Stimulated activated CD4-positive, alpha-beta T cell treated with anti-CD3 and anti-CD28 coated beads, Interleukin-4, amount 100 ng/mL, for 4 hours (primary cell): Measurements from ENCODE around the gene KIF22.
A peak's percentile ranks its signal among the peaks of the same experiment; 100 is the strongest.

Experiments used
- DNase-seq, 2 experiments: peaks; one replicate each; pipeline ENCODE4 v3.0.0-alpha.2; 2020

The KIF22 gene

GRCh38 chr16:29804455-29805231, 14.1 kb downstream of the KIF22 start:
- DNase-seq = no peak

DNA sequence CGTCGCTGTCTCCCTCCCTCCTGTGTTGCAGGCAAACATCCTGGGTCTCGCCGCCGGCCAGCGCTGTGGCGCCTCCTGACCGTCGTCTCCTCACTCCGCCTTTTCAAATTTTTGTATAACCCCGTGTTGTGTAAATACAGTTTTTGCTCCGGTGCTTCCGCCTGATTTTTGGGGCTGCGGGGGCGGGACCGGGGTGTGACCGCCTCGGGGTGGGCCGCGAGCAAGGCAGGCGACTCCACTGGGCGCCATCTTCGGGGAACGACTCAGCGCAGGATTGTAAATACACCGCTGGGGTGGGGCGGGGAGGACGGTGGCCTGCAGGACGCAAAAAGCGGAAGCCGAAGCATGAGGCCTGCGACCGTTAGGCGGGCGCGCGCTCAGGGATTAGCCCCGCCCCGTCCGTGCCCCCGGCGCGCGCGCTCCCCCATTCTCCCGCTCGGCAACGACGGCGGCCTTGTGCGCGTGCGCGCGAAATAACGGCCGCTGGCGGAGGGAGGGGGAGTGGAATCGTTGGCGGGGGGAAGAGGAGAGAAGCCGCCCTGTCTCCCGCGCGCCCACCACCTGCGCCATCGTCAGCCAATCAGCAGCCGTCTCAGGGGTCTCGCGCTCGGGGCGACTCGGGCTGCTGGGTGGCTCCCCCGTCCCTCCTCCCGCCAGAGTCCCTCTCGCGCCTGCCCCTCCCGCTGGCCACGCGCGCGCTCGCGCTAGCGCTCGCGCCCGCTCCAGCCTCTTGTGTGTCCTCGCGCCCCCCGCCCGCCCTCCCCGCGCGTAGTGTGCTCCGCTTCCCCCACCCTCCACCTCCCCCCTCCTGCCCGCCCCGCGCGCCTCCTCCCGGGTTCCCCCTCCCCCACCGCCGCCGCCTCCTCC, 14.9 kb downstream of the KIF22 start:
- peak; percentile 97 for DNase-seq

GRCh38 chr16:29806099-29806579, 15.6 kb downstream of the KIF22 start, which contains the start of gene MAZ:
Gene MAZ, plus strand, starts transcription at chr16:29806529. Its CDS starts 173 bp downstream, at chr16:29806702.
- peak in 1 of 2 experiments; percentile 80 for DNase-seq

DNA sequence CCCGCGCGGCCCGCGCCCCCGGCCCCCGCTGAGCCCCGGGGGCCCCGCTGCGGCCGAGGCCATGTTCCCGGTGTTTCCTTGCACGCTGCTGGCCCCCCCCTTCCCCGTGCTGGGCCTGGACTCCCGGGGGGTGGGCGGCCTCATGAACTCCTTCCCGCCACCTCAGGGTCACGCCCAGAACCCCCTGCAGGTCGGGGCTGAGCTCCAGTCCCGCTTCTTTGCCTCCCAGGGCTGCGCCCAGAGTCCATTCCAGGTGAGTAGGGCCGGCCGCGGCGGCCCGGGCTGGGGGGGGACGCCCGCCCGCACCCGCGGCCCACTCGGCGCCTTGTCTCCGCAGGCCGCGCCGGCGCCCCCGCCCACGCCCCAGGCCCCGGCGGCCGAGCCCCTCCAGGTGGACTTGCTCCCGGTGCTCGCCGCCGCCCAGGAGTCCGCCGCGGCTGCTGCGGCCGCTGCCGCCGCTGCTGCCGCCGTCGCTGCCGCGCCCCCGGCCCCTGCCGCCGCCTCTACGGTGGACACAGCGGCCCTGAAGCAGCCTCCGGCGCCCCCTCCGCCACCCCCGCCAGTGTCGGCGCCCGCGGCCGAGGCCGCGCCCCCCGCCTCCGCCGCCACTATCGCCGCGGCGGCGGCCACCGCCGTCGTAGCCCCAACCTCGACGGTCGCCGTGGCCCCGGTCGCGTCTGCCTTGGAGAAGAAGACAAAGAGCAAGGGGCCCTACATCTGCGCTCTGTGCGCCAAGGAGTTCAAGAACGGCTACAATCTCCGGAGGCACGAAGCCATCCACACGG, 16.3 kb downstream of the KIF22 start:
- DNase-seq = peak; percentile 58 to 60

- DNase-seq = peak; percentile 84 to 90
These were observed 17.1 kb downstream of the KIF22 start for GRCh38 chr16:29807426-29808218.

DNA sequence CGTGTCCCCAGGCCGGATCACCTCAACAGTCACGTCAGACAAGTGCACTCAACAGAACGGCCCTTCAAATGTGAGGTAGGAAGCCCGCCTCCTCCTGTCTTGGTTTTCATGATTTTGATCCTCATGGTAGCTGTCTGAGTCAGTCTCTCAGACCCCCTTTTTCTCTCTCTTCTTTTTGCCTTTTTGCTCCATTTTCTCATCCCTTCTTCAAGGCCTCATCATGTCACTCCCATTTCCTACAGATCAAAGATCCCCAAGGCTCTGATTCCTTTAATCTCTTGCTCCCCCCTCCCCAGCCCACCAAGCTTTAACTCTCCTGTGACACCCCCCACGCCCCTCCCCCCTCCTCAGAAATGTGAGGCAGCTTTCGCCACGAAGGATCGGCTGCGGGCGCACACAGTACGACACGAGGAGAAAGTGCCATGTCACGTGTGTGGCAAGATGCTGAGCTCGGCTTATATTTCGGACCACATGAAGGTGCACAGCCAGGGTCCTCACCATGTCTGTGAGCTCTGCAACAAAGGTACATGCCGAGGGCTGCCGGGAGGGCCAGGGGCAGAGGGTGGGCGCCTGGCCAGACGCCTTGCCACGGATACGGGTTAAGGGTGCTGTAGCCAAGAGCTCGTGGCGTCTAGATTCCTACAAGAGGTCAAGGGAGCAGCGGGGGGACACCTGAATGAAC, 17.8 kb downstream of the KIF22 start:
- DNase-seq = no peak

GRCh38 chr16:29809031-29809747, 18.6 kb downstream of the KIF22 start:
- no peak for DNase-seq

DNA sequence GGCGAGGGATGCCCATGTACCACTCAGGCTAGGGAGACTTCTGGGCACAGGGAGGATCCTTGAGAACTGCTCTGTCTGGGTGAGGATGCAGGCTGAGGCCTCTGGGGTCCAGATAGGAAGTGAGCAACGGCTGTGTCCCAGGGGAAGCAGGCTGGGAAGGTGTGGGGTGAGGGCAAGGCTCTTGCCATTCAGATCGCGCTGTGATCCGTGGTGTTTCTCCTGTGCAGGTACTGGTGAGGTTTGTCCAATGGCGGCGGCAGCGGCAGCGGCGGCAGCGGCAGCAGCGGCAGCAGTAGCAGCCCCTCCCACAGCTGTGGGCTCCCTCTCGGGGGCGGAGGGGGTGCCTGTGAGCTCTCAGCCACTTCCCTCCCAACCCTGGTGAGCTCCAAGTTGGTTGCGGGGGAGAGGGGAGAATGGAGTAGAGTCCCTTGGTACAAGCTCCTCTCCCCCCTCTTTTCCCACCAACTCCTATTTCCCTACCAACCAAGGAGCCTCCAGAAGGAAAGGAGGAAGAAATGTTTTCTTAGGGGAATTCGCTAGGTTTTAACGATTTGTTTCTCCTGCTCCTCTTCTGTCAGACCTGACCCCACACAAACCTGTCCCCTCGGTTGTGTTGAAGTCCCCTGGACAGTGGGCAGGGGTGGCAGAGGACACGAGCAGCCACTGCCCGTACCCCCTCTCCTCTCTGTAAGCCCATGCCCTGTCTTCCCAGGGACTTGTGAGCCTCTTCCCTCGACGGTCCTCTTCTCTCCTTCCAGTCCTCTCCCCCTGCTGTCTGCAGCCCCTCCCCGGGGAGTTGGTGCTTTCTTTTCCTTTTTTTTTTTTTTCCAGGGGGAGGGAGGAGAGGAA, 19.5 kb downstream of the KIF22 start:
- peak in 1 of 2 experiments; percentile 36 for DNase-seq

DNA sequence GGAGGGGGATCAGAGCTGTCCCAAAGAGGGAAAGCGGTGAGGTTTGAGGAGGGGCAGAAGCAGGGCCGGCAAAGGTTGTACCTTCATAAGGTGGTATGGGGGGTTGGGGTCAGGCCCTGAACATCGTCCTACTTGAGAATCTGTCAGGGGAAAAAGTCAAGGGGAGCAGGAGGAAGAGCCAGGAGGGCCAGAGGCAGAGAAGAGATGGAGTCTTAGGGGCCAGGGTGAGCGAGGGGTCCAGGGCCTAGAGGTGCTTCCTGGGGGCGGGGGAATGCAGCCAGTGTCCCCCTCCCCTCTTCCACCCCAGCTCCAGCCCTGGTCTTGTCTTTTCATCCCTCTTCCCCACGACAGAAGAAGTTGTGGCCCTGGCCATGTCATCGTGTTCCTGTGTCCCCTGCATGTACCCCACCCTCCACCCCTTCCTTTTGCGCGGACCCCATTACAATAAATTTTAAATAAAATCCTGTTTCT, 20.2 kb downstream of the KIF22 start:
- DNase-seq = no peak

- DNase-seq = peak; percentile 61 to 71
These were observed 20.8 kb downstream of the KIF22 start for GRCh38 chr16:29811170-29811895.

- DNase-seq = peak; percentile 36 to 56
These were observed 21.5 kb downstream of the KIF22 start, which contains the start of gene PRRT2 for GRCh38 chr16:29811896-29812665. Gene PRRT2, plus strand, starts transcription at chr16:29812193. Its CDS starts 862 bp downstream, at chr16:29813055.

DNA sequence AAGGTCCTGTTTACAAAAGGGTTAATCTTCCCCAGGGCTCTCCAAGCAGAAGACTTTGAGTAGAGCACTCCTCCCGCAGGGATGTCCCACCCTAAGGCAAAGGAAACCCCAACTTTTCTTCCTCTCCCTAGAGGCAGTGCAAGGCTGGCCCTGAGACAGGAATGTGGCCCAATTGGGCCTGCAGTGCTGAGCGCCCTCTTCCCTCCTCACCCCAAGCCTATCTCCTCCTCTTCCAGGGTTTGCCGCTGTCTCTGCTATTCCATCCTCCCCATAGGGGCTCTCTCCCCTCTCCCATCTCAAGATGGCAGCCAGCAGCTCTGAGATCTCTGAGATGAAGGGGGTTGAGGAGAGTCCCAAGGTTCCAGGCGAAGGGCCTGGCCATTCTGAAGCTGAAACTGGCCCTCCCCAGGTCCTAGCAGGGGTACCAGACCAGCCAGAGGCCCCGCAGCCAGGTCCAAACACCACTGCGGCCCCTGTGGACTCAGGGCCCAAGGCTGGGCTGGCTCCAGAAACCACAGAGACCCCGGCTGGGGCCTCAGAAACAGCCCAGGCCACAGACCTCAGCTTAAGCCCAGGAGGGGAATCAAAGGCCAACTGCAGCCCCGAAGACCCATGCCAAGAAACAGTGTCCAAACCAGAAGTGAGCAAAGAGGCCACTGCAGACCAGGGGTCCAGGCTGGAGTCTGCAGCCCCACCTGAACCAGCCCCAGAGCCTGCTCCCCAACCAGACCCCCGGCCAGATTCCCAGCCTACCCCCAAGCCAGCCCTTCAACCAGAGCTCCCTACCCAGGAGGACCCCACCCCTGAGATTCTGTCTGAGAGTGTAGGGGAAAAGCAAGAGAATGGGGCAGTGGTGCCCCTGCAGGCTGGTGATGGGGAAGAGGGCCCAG, 22.4 kb downstream of the KIF22 start:
- DNase-seq = no peak

DNA sequence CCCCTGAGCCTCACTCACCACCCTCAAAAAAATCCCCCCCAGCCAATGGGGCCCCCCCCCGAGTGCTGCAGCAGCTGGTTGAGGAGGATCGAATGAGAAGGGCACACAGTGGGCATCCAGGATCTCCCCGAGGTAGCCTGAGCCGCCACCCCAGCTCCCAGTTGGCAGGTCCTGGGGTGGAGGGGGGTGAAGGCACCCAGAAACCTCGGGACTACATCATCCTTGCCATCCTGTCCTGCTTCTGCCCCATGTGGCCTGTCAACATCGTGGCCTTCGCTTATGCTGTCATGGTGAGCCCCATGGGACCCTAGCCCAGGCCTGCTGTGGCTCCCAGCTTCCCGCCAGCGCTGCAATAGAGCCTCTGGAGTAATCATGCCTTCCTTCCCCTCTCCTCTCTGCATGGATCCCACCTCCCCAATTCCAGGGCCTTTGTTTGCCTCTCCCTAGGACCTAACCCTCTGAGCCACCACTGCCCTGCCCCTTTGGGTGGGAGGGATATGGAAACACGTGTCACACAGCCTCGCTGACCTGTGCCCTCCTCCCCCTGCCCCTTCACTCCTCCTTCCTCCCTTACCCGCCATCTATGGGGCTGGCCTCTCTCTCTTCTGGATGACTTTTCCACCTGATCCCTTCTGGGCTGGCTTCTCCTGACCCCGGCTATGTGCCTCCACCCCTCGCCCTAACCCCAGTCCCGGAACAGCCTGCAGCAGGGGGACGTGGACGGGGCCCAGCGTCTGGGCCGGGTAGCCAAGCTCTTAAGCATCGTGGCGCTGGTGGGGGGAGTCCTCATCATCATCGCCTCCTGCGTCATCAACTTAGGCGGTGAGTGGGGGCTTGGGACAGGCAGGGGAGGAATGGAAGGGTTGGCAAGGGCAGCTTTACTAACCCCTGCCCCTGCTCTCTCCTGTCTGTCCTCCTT, 23.4 kb downstream of the KIF22 start:
- DNase-seq = no peak

DNA sequence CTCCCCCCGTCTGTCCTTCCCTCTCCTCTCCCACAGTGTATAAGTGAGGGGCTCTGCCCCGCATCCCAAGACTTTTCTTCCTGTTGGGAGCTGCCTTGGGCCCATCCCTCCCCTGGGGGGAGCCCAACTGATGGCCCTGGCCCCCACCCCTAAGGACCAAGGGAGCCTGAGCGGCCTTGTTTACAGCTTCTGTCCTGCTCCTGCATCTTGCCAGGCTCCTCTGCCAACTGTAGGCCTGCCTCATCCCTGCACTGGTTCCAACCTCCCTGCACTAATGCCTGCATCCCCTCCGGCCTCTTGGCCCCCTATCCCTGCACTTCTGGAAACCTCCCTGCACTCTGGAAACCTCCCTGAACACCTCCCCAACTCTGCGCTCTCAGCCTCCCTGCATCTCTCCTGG, 24.0 kb downstream of the KIF22 start:
- DNase-seq = no peak

- DNase-seq = peak in 1 of 2 experiments; percentile 54
These were observed 24.6 kb downstream of the KIF22 start for GRCh38 chr16:29815032-29815721.
